HG03095 (cell line): ENCODE measurements around the gene MIER2.
"Not testable (repeated sequence)": the region's sequence is repeated elsewhere in the genome, so short reads cannot be mapped to it uniquely, and the experiment has no call there.

Source experiments
- ATAC-seq: cut with Tn5 transposase; IDR thresholded peaks from one replicate; pipeline ENCODE4 v1.9.1; 2021; ENCODE audit warnings: moderate library complexity; ENCODE audit not compliant: unreplicated experiment

MIER2 gene

GRCh38 chr19:262125-262524 lies 82.5 kb downstream of the MIER2 start:
- no peak for ATAC-seq

GRCh38 chr19:256804-257203 lies 87.8 kb downstream of the MIER2 start:
- not testable (repeated sequence) for ATAC-seq
